HepG2 (cell line): ENCODE measurements around the gene PHLDB1. TPM values are rescaled to one million over a fixed set of nuclear protein-coding genes. Genes with fewer than 3 reads are reported as not detected.

ENCODE experiments used
- ARID2 ChIP-seq: sonication (generic); formaldehyde crosslinking; IDR thresholded peaks from 2 replicates; pipeline ENCODE4 v1.8.1; 2022; ENCODE audit warnings: mild to moderate bottlenecking, missing genetic modification reagents, borderline replicate concordance
- BCL6 ChIP-seq: IDR thresholded peaks from 2 replicates; pipeline ENCODE4 v1.6.1; 2016; ENCODE audit warnings: missing genetic modification reagents, missing compliant biosample characterization
- GLMP ChIP-seq: sonication (generic); formaldehyde crosslinking; IDR thresholded peaks from 2 replicates; pipeline ENCODE4 v1.9.0; 2021; ENCODE audit warnings: missing genetic modification reagents, mild to moderate bottlenecking, borderline replicate concordance
- HOXA9 ChIP-seq: sonication (generic); formaldehyde crosslinking; IDR thresholded peaks from 2 replicates; pipeline ENCODE4 v1.8.1; 2022; ENCODE audit warnings: missing genetic modification reagents, mild to moderate bottlenecking, moderate library complexity, borderline replicate concordance
- IRF9 ChIP-seq: sonication (generic); formaldehyde crosslinking; IDR thresholded peaks from 2 replicates; pipeline ENCODE4 v1.8.0; 2022; ENCODE audit warnings: missing genetic modification reagents, mild to moderate bottlenecking, borderline replicate concordance
- PPARG ChIP-seq: conservative IDR thresholded peaks from 2 replicates; pipeline ENCODE4 v1.6.1; 2016; ENCODE audit warnings: missing biosample characterization, missing genetic modification reagents
- STAT5B ChIP-seq: sonication (generic); formaldehyde crosslinking; IDR thresholded peaks from 2 replicates; pipeline ENCODE4 v1.4.0; 2020; ENCODE audit warnings: missing genetic modification reagents
- ZFP1 ChIP-seq: IDR thresholded peaks from 2 replicates; pipeline ENCODE4 v1.6.1; 2016
- ZNF337 ChIP-seq: sonication (generic); formaldehyde crosslinking; IDR thresholded peaks from 2 replicates; pipeline ENCODE4 v1.5.1; 2020; ENCODE audit warnings: missing genetic modification reagents, low read depth, mild to moderate bottlenecking, borderline replicate concordance
- ZNF530 ChIP-seq: sonication (generic); formaldehyde crosslinking; IDR thresholded peaks from 2 replicates; pipeline ENCODE4 v1.5.0; 2020; ENCODE audit warnings: low read depth, mild to moderate bottlenecking, missing genetic modification reagents
- ZNF546 ChIP-seq: sonication (generic); formaldehyde crosslinking; conservative IDR thresholded peaks from 2 replicates; pipeline ENCODE4 v1.8.1; 2023; ENCODE audit warnings: mild to moderate bottlenecking, missing genetic modification reagents
- ZNF609 ChIP-seq: sonication (generic); formaldehyde crosslinking; IDR thresholded peaks from 2 replicates; pipeline ENCODE4 v1.4.0; 2020; ENCODE audit warnings: mild to moderate bottlenecking, missing genetic modification reagents, borderline replicate concordance
- ZNF652 ChIP-seq: IDR thresholded peaks from 2 replicates; pipeline ENCODE4 v1.6.1; 2016; ENCODE audit warnings: low read depth, borderline replicate concordance
- ZNF687 ChIP-seq: sonication (generic); formaldehyde crosslinking; IDR thresholded peaks from 2 replicates; pipeline ENCODE4 v1.5.1; 2020; ENCODE audit warnings: mild to moderate bottlenecking, missing genetic modification reagents, moderate library complexity
- ZNF747 ChIP-seq: sonication (generic); formaldehyde crosslinking; IDR thresholded peaks from 2 replicates; pipeline ENCODE4 v1.8.1; 2023; ENCODE audit warnings: missing genetic modification reagents, mild to moderate bottlenecking, borderline replicate concordance
- ZNF781 ChIP-seq: sonication (generic); formaldehyde crosslinking; IDR thresholded peaks from 2 replicates; pipeline ENCODE4 v1.5.1; 2020; ENCODE audit warnings: borderline replicate concordance, mild to moderate bottlenecking, missing genetic modification reagents; ENCODE audit errors: not compliant biosample characterization
- ZNF878 ChIP-seq: sonication (generic); formaldehyde crosslinking; IDR thresholded peaks from 2 replicates; pipeline ENCODE4 v1.8.1; 2023; ENCODE audit warnings: mild to moderate bottlenecking, missing genetic modification reagents, moderate library complexity
- polyA plus RNA-seq, 8 experiments: library from polyadenylated mRNA; depleted of rRNA in 3 of 8; stranded (reverse) in 7 of 8; unstranded in 1 of 8; fragments of >200 nt; fragmentation: Illumina TruSeq in 4 of 8; extraction: Trizol in 4 of 8; gene quantifications; 2 replicates each; pipeline versions ENCODE4 v1.2.1 to v1.2.3, GENCODE V29; 2011 to 2016; ENCODE audit warnings: low read depth in 4 of 8, missing spikeins in 1 of 8, mixed read lengths in 1 of 8; ENCODE audit not compliant: insufficient read depth in 1 of 8
- total RNA-seq, 5 experiments: library from RNA; depleted of rRNA; stranded (reverse); fragments of >200 nt; fragmentation: Illumina TruSeq; extraction: Trizol; gene quantifications; 2 replicates each; pipeline ENCODE4 v1.2.3, GENCODE V29; 2016; ENCODE audit warnings: low read depth in 1 of 5

PHLDB1 gene
- total and polyA plus RNA-seq, 2 of the 13 experiments (the other 11 are each of a cell fraction or from before 2014, with no cell fraction given): 13.8 to 14.2 TPM

- TF ChIP-seq ARID2 (CRISPR knock-in tag): no peak
- TF ChIP-seq ZNF747 (CRISPR knock-in tag): no peak
- no peak; the same call in 1 of the 2 replicates for TF ChIP-seq ZFP1
- TF ChIP-seq STAT5B (CRISPR knock-in tag): no peak
- no peak for TF ChIP-seq ZNF652
- no peak for TF ChIP-seq ZNF546 (CRISPR knock-in tag)
- no peak for TF ChIP-seq GLMP (CRISPR knock-in tag)
- peak; percentile 77; the same call in 1 of the 2 replicates for TF ChIP-seq IRF9 (CRISPR knock-in tag)
- peak; percentile 75 for TF ChIP-seq ZNF687
- TF ChIP-seq ZNF530 (CRISPR knock-in tag): no peak
- no peak for TF ChIP-seq BCL6 (CRISPR knock-in tag)
- TF ChIP-seq PPARG: no peak
- TF ChIP-seq ZNF609 (CRISPR knock-in tag): no peak
- no peak for TF ChIP-seq ZNF781 (CRISPR knock-in tag)
- TF ChIP-seq ZNF337 (CRISPR knock-in tag): no peak; the same call in 1 of the 2 replicates
- 0 out of 2 replicates have a peak, but pooled peaks have one; percentile 55 for TF ChIP-seq ZNF878 (CRISPR knock-in tag)
- TF ChIP-seq HOXA9: no peak
Measured at GRCh38 chr11:118572061-118572980, 35.1 kb upstream of the PHLDB1 start, which contains the start of gene ARCN1 (continued).
